GM04503 (cell line): Measurements from ENCODE around the gene SLC26A9.

Experiments used
- DNase-seq: peaks from one replicate; pipeline ENCODE4 v3.0.0-alpha.2; 2012; ENCODE audit warnings: low read depth

SLC26A9 gene

GRCh38 chr1:205948886-205949285 lies 5.6 kb upstream of the SLC26A9 start:
- DNase-seq = no peak

- DNase-seq = no peak
Measured at GRCh38 chr1:205948039-205948438, 4.8 kb upstream of the SLC26A9 start.

- DNase-seq = no peak
Measured at GRCh38 chr1:205947024-205947423, 3.8 kb upstream of the SLC26A9 start.

- no peak for DNase-seq
Measured at GRCh38 chr1:205945069-205945468, 1.8 kb upstream of the SLC26A9 start.

GRCh38 chr1:205944525-205944924 lies 1.3 kb upstream of the SLC26A9 start:
- no peak for DNase-seq

- DNase-seq = no peak
Measured at GRCh38 chr1:205942631-205943159, 561 bp downstream of the SLC26A9 start.

- DNase-seq = no peak
Measured at GRCh38 chr1:205940710-205941109, 2.5 kb downstream of the SLC26A9 start.

- no peak for DNase-seq
Measured at GRCh38 chr1:205939690-205940330, 3.4 kb downstream of the SLC26A9 start.

GRCh38 chr1:205938682-205939081 lies 4.6 kb downstream of the SLC26A9 start:
- no peak for DNase-seq

GRCh38 chr1:205936846-205937586 lies 6.2 kb downstream of the SLC26A9 start:
- peak; percentile 46 for DNase-seq

- no peak for DNase-seq
Measured at GRCh38 chr1:205936311-205936710, 6.9 kb downstream of the SLC26A9 start.

GRCh38 chr1:205935869-205936268 lies 7.4 kb downstream of the SLC26A9 start:
- DNase-seq = no peak

- no peak for DNase-seq
Measured at GRCh38 chr1:205934788-205935187, 8.5 kb downstream of the SLC26A9 start.

GRCh38 chr1:205933671-205934618 lies 9.3 kb downstream of the SLC26A9 start:
- peak; percentile 76 for DNase-seq

- no peak for DNase-seq
Measured at GRCh38 chr1:205932776-205933175, 10.5 kb downstream of the SLC26A9 start.

- no peak for DNase-seq
Measured at GRCh38 chr1:205930799-205931281, 12.4 kb downstream of the SLC26A9 start.

- DNase-seq = no peak
Measured at GRCh38 chr1:205930195-205930577, 13.1 kb downstream of the SLC26A9 start.

- no peak for DNase-seq
Measured at GRCh38 chr1:205929496-205930194, 13.6 kb downstream of the SLC26A9 start.

GRCh38 chr1:205928317-205928716 lies 14.9 kb downstream of the SLC26A9 start:
- DNase-seq = no peak

- no peak for DNase-seq
Measured at GRCh38 chr1:205927676-205928075, 15.6 kb downstream of the SLC26A9 start.

- no peak for DNase-seq
Measured at GRCh38 chr1:205927247-205927646, 16.0 kb downstream of the SLC26A9 start.

- no peak for DNase-seq
Measured at GRCh38 chr1:205926636-205927035, 16.6 kb downstream of the SLC26A9 start.
